Suprapubic skin (tissue), 4 donors: Measurements from ENCODE around the gene UTP3.

Experiments
- CTCF ChIP-seq, 2 donors: fragments of 200-600 bp in 1 of 2; fragments of 450-650 bp in 1 of 2; sonication (generic) in 1 of 2; IDR thresholded peaks; one replicate each; pipeline ENCODE4 v1.5.1; 2016 to 2019; ENCODE audit warnings: antibody characterized with exemption in 2 of 2, mild to moderate bottlenecking in 1 of 2, moderate library complexity in 1 of 2
- POLR2A ChIP-seq, 2 donors: fragments of 450-650 bp; IDR thresholded peaks; one replicate each; pipeline ENCODE4 v1.6.1; 2017; ENCODE audit warnings: antibody characterized with exemption in 2 of 2, mild to moderate bottlenecking in 2 of 2, moderate library complexity in 2 of 2
- POLR2AphosphoS5 ChIP-seq, 3 donors: sonication (generic); formaldehyde crosslinking; IDR thresholded peaks; one replicate each; pipeline ENCODE4 v1.6.1; 2017; ENCODE audit warnings: antibody characterized with exemption in 3 of 3

GRCh38 chr4:70678383-70678999 is 9.8 kb upstream of the UTP3 start:
- TF ChIP-seq CTCF (IDR thresholded peaks at IDR 0.05) (no peak), POLR2A (IDR thresholded peaks at IDR 0.05) (no peak), POLR2AphosphoS5 (IDR thresholded peaks at IDR 0.05) (no peak)
